ENCODE measurements around the gene PTPRG.

- TF ChIP-seq POLR2A (IDR thresholded peaks at IDR 0.05; ENCODE audit: low read depth, low read length) (no peak), POLR2AphosphoS5 (IDR thresholded peaks at IDR 0.05; ENCODE audit: low read depth, low read length) (no peak), TAF1 (IDR thresholded peaks at IDR 0.05; ENCODE audit: borderline replicate concordance, low read depth, low read length) (no peak)
These were observed 728.6 kb downstream of the PTPRG start for GRCh38 chr3:62289922-62290321.
